Esophagus squamous epithelium (tissue), 4 donors: ENCODE measurements around the gene RNLS.

Source experiments
- CTCF ChIP-seq, 6 experiments: fragments of 450-650 bp in 4 of 6; fragments of 200-600 bp in 2 of 6; sonication (generic) in 2 of 6; IDR thresholded peaks; one replicate each; pipeline ENCODE4 v1.5.1; 2016 to 2019; ENCODE audit warnings: antibody characterized with exemption in 6 of 6, mild to moderate bottlenecking in 4 of 6, moderate library complexity in 4 of 6
- POLR2A ChIP-seq, 4 donors: fragments of 450-650 bp; IDR thresholded peaks; one replicate each; pipeline ENCODE4 v1.6.1; 2017; ENCODE audit warnings: antibody characterized with exemption in 4 of 4, mild to moderate bottlenecking in 4 of 4, moderate library complexity in 3 of 4

- TF ChIP-seq CTCF (IDR thresholded peaks at IDR 0.05) (no peak), POLR2A (IDR thresholded peaks at IDR 0.05) (no peak)
These were observed 273.8 kb downstream of the RNLS start for GRCh38 chr10:88309365-88309764.
